IMR-90 (cell line): Measurements from ENCODE around the gene MYT1. TPM values are rescaled to one million over a fixed set of nuclear protein-coding genes. Genes with fewer than 3 reads are reported as not detected.

Experiments used
- ATAC-seq: fragments of 200-7000 bp; cut with Tn5 transposase; 2 replicates; pipeline ENCODE4 v1.9.1; 2020; ENCODE audit warnings: low read depth, mild to moderate bottlenecking, moderate library complexity
- BruUV-seq: library from RNA; stranded (reverse); fragments of 400-500 nt; replicated peaks from 2 replicates; lab custom pipeline; 2021; lab: Mats Ljungman, UMichigan
- CTCF ChIA-PET: fragments of 300-600 bp; formaldehyde crosslinking; extraction: SDS; loops from one replicate; lab custom pipeline; 2021; ENCODE audit warnings: antibody characterized with exemption; lab: Yijun Ruan, JAX
- POLR2A ChIA-PET: fragments of 300-600 bp; sonication (Branson Sonifier 250); formaldehyde crosslinking; loops from one replicate; lab custom pipeline; 2022; ENCODE audit warnings: antibody characterized with exemption; ENCODE audit not compliant: unreplicated experiment; lab: Charles Lee
- DNase-seq: peaks from one replicate; pipeline ENCODE4 v3.0.0; 2013
- H2AFZ ChIP-seq: replicated peaks from 2 replicates; pipeline ENCODE3; 2013; ENCODE audit warnings: low read length, mild to moderate bottlenecking; ENCODE audit not compliant: poor library complexity
- H2AK5ac ChIP-seq: 2 replicates; pipeline ENCODE4 v1.6.1; 2013; ENCODE audit warnings: low read depth, low read length, inconsistent platforms
- H2AK9ac ChIP-seq: replicated peaks from 2 replicates; pipeline ENCODE3; 2013; ENCODE audit warnings: mild to moderate bottlenecking, low read depth, low read length, moderate library complexity; ENCODE audit not compliant: poor library complexity
- H2BK120ac ChIP-seq: 2 replicates; pipeline ENCODE4 v1.6.1; 2013; ENCODE audit warnings: low read depth, low read length, inconsistent platforms
- H2BK15ac ChIP-seq: 3 replicates; pipeline ENCODE4 v1.6.1; 2013; ENCODE audit warnings: low read depth, low read length, inconsistent platforms
- H2BK20ac ChIP-seq: 2 replicates; pipeline ENCODE4 v1.6.1; 2013; ENCODE audit warnings: low read depth, mild to moderate bottlenecking, inconsistent platforms, low read length, moderate library complexity
- H2BK5ac ChIP-seq: 2 replicates; pipeline ENCODE4 v1.6.1; 2013; ENCODE audit warnings: mild to moderate bottlenecking, low read depth, low read length, inconsistent platforms; ENCODE audit not compliant: poor library complexity, severe bottlenecking
- H3K14ac ChIP-seq: replicated peaks from 2 replicates; pipeline ENCODE4 v1.6.1; 2013; ENCODE audit warnings: low read depth, low read length, inconsistent platforms
- H3K18ac ChIP-seq: 2 replicates; pipeline ENCODE4 v1.6.1; 2013; ENCODE audit warnings: low read depth, low read length, control low read depth
- H3K23ac ChIP-seq: 2 replicates; pipeline ENCODE4 v1.6.1; 2013; ENCODE audit warnings: low read depth, low read length, inconsistent platforms
- H3K27ac ChIP-seq: 2 replicates; pipeline ENCODE4 v1.5.1; 2013; ENCODE audit warnings: mild to moderate bottlenecking, control low read depth, low read length; ENCODE audit not compliant: insufficient read depth
- H3K27me3 ChIP-seq: 2 replicates; pipeline ENCODE4 v1.6.1; 2013; ENCODE audit warnings: low read length; ENCODE audit not compliant: control insufficient read depth, insufficient read depth
- H3K36me3 ChIP-seq: 2 replicates; pipeline ENCODE4 v1.6.1; 2013; ENCODE audit warnings: low read length, mixed read lengths; ENCODE audit not compliant: control insufficient read depth, insufficient read depth
- H3K4ac ChIP-seq: 2 replicates; pipeline ENCODE4 v1.6.1; 2013; ENCODE audit warnings: low read depth, low read length, inconsistent platforms
- H3K4me1 ChIP-seq: 2 replicates; pipeline ENCODE4 v1.6.1; 2013; ENCODE audit warnings: low read length, mixed read lengths; ENCODE audit not compliant: control insufficient read depth, insufficient read depth
- H3K4me2 ChIP-seq: 2 replicates; pipeline ENCODE4 v1.6.1; 2013; ENCODE audit warnings: low read depth, mild to moderate bottlenecking, control low read depth, low read length, moderate library complexity
- H3K4me3 ChIP-seq: 2 replicates; pipeline ENCODE4 v1.5.1; 2013; ENCODE audit warnings: low read depth, mild to moderate bottlenecking, control low read depth, low read length, moderate library complexity; ENCODE audit not compliant: insufficient read depth
- H3K56ac ChIP-seq: 2 replicates; pipeline ENCODE4 v1.6.1; 2013; ENCODE audit warnings: low read length, inconsistent platforms; ENCODE audit not compliant: insufficient read depth; ENCODE audit errors: extremely low read depth
- H3K79me1 ChIP-seq, 2 experiments: 2 replicates each; pipeline ENCODE4 v1.6.1; 2013; ENCODE audit warnings: low read length in 2 of 2, inconsistent platforms in 1 of 2, low read depth in 1 of 2
- H3K9ac ChIP-seq: 2 replicates; pipeline ENCODE4 v1.6.1; 2013; ENCODE audit warnings: low read depth, low read length, control low read depth
- H3K9me1 ChIP-seq: 2 replicates; pipeline ENCODE4 v1.6.1; 2013; ENCODE audit warnings: low read length, inconsistent platforms; ENCODE audit not compliant: insufficient read depth
- H3K9me3 ChIP-seq: 2 replicates; pipeline ENCODE4 v1.6.1; 2013; ENCODE audit warnings: low read length; ENCODE audit not compliant: control insufficient read depth, insufficient read depth
- H4K20me1 ChIP-seq: 2 replicates; pipeline ENCODE4 v1.6.1; 2013; ENCODE audit warnings: low read length, inconsistent platforms; ENCODE audit not compliant: insufficient read depth
- H4K5ac ChIP-seq: 2 replicates; pipeline ENCODE4 v1.6.1; 2013; ENCODE audit warnings: mild to moderate bottlenecking, low read depth, low read length, control low read depth
- H4K8ac ChIP-seq, 2 experiments: 2 replicates each; pipeline ENCODE4 v1.6.1; 2013; ENCODE audit warnings: low read depth in 2 of 2, low read length in 2 of 2, control low read depth in 1 of 2, inconsistent platforms in 1 of 2
- H4K91ac ChIP-seq: 2 replicates; pipeline ENCODE4 v1.6.1; 2013; ENCODE audit warnings: low read depth, low read length, inconsistent platforms; ENCODE audit not compliant: insufficient read depth
- BHLHE40 ChIP-seq: fragments of 150-350 bp; IDR thresholded peaks from 2 replicates; pipeline ENCODE4 v1.6.1; 2016; ENCODE audit warnings: mild to moderate bottlenecking, low read depth, low read length
- ELK1 ChIP-seq: fragments of 150-350 bp; IDR thresholded peaks from 2 replicates; pipeline ENCODE4 v1.6.1; 2016; ENCODE audit warnings: low read depth, mild to moderate bottlenecking, low read length, moderate library complexity, borderline replicate concordance
- FOS ChIP-seq: fragments of 150-350 bp; IDR thresholded peaks from 2 replicates; pipeline ENCODE4 v1.6.1; 2016; ENCODE audit warnings: low read depth, low read length
- MXI1 ChIP-seq: IDR thresholded peaks from 2 replicates; pipeline ENCODE4 v1.6.1; 2012; ENCODE audit warnings: low read depth, mild to moderate bottlenecking, low read length, moderate library complexity, borderline replicate concordance
- NFE2L2 ChIP-seq: fragments of 150-350 bp; IDR thresholded peaks from 2 replicates; pipeline ENCODE4 v1.6.1; 2016; ENCODE audit warnings: low read depth, mild to moderate bottlenecking, low read length
- RCOR1 ChIP-seq: IDR thresholded peaks from 2 replicates; pipeline ENCODE4 v1.6.1; 2012; ENCODE audit warnings: mild to moderate bottlenecking, low read length, improper control_type of control experiment; ENCODE audit not compliant: insufficient replicate concordance
- WGBS, 2 experiments: methylation state at CpG; one replicate each; pipeline versions ENCODE4 v1.1.5 to v1.1.7; 2013; ENCODE audit warnings: missing lambda C conversion rate in 2 of 2; ENCODE audit not compliant: insufficient read length in 1 of 2; ENCODE audit errors: extremely low coverage in 2 of 2; 5-methylcytosine and 5-hydroxymethylcytosine counted together
- dilution Hi-C: fragments of 300-500 bp; cut with HindIII; formaldehyde crosslinking; loops from one replicate; pipeline ENCODE4 v1.14.3; 2018; ENCODE audit warnings: low sequenced_read_pairs; ENCODE audit not compliant: unreplicated experiment
- in situ Hi-C: fragments of 300-500 bp; cut with MboI; formaldehyde crosslinking; loops from 3 replicates; pipeline ENCODE4 v1.14.3; 2019; ENCODE audit warnings: low sequenced_read_pairs, inconsistent platforms, mixed read lengths
- intact Hi-C: fragments of 100-400 bp; cut with micrococcal nuclease; formaldehyde crosslinking; loops from 2 replicates; pipeline ENCODE4 v1.10.0; 2022
- polyA plus RNA-seq, 3 experiments: library from polyadenylated mRNA; depleted of rRNA; stranded (reverse); fragments of >200 nt; gene quantifications; 2 replicates each; pipeline ENCODE4 v1.2.3, GENCODE V29; 2012; ENCODE audit warnings: low replicate concordance in 1 of 3
- total RNA-seq: library from RNA; depleted of rRNA; stranded (reverse); fragments of >200 nt; gene quantifications from 2 replicates; pipeline ENCODE4 v1.2.3, GENCODE V29; 2012
- TF ChIP-seq, protein P1 (sequence below): fragments of 150-350 bp; IDR thresholded peaks from 2 replicates; pipeline ENCODE4 v1.6.1; 2017; ENCODE audit warnings: mild to moderate bottlenecking, antibody characterized with exemption, low read length, low read depth
- TF ChIP-seq, protein P2 (sequence below): conservative IDR thresholded peaks from 2 replicates; pipeline ENCODE4 v1.5.1; 2012; ENCODE audit warnings: mild to moderate bottlenecking, low read depth, low read length, improper control_type of control experiment

MYT1 gene
- total and polyA plus RNA-seq, 2 of the 4 experiments (the other 2 are of a cell fraction): not detected

GRCh38 chr20:64167676-64168075 lies 3.4 kb downstream of the MYT1 start:
- H3K9me1 ChIP-seq: no peaks in the 10 kb centered on the region
- CTCF ChIA-PET: no interaction called here
- H2BK20ac ChIP-seq: no peak overlapping the region
- no peaks in the 10 kb centered on the region for H3K9me3 ChIP-seq
- POLR2A ChIA-PET: no interaction called here
- H3K56ac ChIP-seq: no peak overlapping the region
- H3K27ac ChIP-seq: no peak overlapping the region
- H3K27me3 ChIP-seq: peaks cover 63% of the 10 kb centered on the region
- TF ChIP-seq, protein P1, sequence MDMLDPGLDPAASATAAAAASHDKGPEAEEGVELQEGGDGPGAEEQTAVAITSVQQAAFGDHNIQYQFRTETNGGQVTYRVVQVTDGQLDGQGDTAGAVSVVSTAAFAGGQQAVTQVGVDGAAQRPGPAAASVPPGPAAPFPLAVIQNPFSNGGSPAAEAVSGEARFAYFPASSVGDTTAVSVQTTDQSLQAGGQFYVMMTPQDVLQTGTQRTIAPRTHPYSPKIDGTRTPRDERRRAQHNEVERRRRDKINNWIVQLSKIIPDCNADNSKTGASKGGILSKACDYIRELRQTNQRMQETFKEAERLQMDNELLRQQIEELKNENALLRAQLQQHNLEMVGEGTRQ: no peak
- TF ChIP-seq RCOR1 (no peak), BHLHE40 (no peak), ELK1 (no peak), NFE2L2 (no peak), MXI1 (no peak), FOS (no peak)
- TF ChIP-seq, protein P2, sequence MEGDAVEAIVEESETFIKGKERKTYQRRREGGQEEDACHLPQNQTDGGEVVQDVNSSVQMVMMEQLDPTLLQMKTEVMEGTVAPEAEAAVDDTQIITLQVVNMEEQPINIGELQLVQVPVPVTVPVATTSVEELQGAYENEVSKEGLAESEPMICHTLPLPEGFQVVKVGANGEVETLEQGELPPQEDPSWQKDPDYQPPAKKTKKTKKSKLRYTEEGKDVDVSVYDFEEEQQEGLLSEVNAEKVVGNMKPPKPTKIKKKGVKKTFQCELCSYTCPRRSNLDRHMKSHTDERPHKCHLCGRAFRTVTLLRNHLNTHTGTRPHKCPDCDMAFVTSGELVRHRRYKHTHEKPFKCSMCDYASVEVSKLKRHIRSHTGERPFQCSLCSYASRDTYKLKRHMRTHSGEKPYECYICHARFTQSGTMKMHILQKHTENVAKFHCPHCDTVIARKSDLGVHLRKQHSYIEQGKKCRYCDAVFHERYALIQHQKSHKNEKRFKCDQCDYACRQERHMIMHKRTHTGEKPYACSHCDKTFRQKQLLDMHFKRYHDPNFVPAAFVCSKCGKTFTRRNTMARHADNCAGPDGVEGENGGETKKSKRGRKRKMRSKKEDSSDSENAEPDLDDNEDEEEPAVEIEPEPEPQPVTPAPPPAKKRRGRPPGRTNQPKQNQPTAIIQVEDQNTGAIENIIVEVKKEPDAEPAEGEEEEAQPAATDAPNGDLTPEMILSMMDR: no peak
- BruUV-seq: no TSS peak
- ATAC-seq (peak; percentile 24; the same call in 1 of the 2 replicates), DNase-seq (no peak)
- H3K79me1 ChIP-seq: no peaks in the 10 kb centered on the region
- no CpG with 5 or more reads among the region's 11 CpGs for WGBS, 2 experiments
- in situ Hi-C loops (no loop called here), dilution Hi-C loops (no loop called here), intact Hi-C loops (no loop called here)
- H3K9ac ChIP-seq: no peak overlapping the region
- no peak overlapping the region for H3K4me3 ChIP-seq
- H2AFZ ChIP-seq: no peak overlapping the region
- H4K8ac ChIP-seq: no peak overlapping the region
- H2BK5ac ChIP-seq: no peak overlapping the region
- H3K4ac ChIP-seq: no peak overlapping the region
- H4K20me1 ChIP-seq: no peaks in the 10 kb centered on the region
- no peak overlapping the region for H3K4me2 ChIP-seq
- no peak overlapping the region for H3K23ac ChIP-seq
- H2BK120ac ChIP-seq: no peak overlapping the region
- no peak overlapping the region for H2AK9ac ChIP-seq
- no peaks in the 10 kb centered on the region for H3K4me1 ChIP-seq
- H4K91ac ChIP-seq: no peak overlapping the region
- H3K18ac ChIP-seq: no peak overlapping the region
- no peaks in the 10 kb centered on the region for H3K36me3 ChIP-seq
- H3K14ac ChIP-seq: no peak overlapping the region
- H4K5ac ChIP-seq: no peak overlapping the region
- no peak overlapping the region for H2AK5ac ChIP-seq
- H2BK15ac ChIP-seq: no peak overlapping the region
